ENCODE measurements around the gene PIKFYVE. TPM values are rescaled to one million over a fixed set of nuclear protein-coding genes. Genes with fewer than 3 reads are reported as not detected.
"Not testable (repeated sequence)": the region's sequence is repeated elsewhere in the genome, so short reads cannot be mapped to it uniquely, and the experiment has no call there.

The PIKFYVE gene
- total RNA-seq, 1 experiment from 2014 or later: 36.6 TPM

DNA sequence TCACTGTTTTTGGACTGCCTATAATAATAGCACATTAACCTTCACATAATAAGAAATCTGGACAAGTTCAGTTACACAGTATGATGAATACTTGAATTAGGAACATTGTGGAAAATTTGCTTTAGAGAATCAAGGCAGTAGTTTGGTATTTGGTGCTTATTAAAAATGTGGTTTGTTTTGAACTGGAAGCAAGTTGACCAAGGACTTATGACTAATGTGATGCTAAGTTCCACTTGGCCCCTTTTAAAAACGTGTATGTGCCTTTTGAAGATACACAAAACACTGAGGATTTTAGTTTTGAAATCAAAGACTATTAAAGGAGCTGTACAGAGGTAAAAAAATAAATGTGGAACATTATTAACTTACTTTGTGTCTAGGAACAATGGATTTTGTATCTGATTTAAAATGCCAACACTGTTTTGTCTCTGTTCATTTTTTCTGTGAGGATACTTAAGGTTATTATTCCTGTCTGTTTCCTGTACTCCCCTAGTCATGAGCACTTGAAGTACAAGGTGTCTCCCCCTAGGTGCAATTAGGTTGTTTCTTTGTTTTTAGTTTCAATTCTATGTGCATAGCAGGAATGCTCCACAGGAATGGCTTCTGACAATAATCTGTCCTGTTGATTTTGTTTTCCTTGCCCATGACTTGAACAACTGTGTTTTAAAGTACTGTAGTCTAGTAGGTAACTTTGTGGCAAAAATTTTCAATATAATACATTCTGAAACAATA is 91.0 kb downstream of the PIKFYVE start:
- H3K27ac ChIP-seq: no peak overlapping the region
- no peaks in the 10 kb centered on the region for H3K4me1 ChIP-seq
- H3K4me3 ChIP-seq: no peak overlapping the region
- H3K27me3 ChIP-seq: no peaks in the 10 kb centered on the region
- H3K36me3 ChIP-seq: peaks cover 50% of the 10 kb centered on the region
- no peak for DNase-seq
- no peaks in the 10 kb centered on the region for H3K9me3 ChIP-seq (replicated peaks)

DNA sequence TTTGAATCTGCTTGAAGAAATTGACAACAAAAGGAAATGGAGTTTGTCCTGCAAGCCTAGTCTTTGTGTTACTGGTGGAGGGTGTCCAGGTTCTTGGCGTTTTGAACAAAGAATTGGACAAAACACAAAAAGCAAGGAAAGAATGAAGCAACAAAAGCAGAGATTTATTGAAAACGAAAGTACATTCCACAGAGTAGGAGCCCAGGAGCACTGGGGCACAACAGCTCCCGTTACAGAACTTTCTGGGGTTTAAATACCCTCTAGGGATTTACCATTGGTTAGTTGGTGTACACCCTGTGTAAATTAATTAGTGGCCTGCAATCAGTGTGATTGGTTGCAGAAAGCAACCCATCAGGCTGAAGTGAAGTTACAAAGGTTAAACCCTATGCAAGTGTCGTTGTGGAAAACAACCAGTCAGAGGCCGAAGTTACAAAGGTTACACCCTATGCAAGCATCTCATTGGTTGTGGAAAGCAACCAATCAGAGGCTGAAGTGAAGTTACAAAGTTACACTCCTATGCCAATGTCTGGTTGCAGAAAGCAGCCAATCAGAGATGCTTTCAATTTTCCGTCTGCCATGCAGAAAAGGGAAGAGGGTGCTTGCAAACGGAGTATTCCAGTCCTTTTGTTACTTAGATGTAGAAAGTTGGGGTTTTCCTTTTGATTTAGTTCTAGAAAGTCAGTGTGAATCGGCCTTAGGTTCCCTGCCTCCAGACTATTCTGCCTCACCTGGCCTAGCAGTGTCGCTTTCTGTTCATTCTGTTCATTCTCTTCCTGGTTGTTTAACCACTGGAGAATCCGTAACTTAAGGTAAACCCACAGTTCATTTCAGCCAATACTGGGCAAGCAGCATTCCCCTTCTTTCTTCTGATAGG is 92.9 kb downstream of the PIKFYVE start:
- Histone ChIP-seq H3K9me3 (replicated peaks) (no peaks in the 10 kb centered on the region), H3K27me3 (no peaks in the 10 kb centered on the region), H3K36me3 (peaks cover 33% of the 10 kb centered on the region), H3K27ac (no peak overlapping the region), H3K4me1 (peaks cover 11% of the 10 kb centered on the region), H3K4me3 (no peak overlapping the region)
- no peak for DNase-seq

DNA sequence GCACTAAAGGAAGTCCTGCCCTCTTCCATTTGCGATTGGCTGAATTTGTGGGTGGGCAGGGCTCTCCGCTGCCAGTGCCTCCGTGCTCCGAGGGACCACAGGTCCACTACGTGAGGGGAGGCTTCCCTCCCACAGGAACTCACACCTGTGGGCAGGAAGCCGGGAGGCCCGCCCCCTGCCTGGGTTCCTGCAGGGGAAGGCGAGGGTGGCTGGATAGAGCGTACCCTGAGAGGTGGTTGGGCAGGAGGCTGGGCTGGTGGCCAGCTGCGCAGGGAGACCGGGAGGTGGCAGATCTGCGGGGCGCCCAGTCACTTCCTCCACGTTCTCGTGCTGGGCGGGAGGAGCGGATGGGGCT is 93.6 kb downstream of the PIKFYVE start:
- peaks cover 27% of the 10 kb centered on the region for H3K36me3 ChIP-seq
- no peak overlapping the region for H3K27ac ChIP-seq
- H3K27me3 ChIP-seq: no peaks in the 10 kb centered on the region
- DNase-seq: no peak
- H3K4me3 ChIP-seq: no peak overlapping the region
- no peaks in the 10 kb centered on the region for H3K9me3 ChIP-seq (replicated peaks)
- peaks cover 11% of the 10 kb centered on the region for H3K4me1 ChIP-seq

DNA sequence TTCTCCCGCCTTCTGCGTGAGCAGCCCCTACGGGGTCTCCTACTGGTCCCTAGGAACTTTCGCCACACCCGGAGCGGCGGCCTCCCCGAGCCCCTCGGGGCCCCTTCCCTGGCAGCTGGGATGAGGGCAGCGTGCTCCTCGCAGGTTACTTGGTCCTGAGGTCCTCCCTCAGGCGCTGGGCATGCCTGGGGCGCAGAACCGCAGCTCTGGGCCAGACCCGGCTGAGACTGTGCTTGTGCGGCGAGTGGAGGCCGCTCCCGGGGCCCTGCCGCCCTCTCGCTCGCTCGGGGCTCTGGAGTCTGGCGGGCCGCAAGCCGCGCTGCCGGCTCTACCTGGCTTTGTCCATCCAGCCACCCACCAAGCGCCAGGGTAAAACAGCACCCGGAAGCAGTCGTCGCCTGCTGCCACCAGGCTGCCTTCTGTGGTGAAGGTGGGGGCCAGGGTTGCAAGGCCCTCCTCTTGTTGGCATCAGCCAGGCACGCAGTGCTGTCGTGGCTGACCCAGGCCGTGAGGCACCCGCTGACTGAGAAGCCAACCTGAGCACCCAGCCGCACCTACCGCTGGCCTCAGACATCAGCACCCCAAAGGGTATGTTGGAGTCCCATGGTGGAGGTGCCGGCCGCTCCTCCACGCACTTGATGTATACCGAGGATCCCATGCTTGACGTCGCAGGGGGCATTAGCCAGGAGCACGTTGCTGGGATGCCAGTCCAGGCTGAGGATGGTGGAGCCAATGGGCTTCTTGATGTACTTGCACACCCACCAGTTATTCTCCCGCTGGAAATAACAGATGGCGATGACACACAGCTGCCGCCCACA is 94.4 kb downstream of the PIKFYVE start:
- H3K4me3 ChIP-seq: no peak overlapping the region
- H3K27me3 ChIP-seq: no peaks in the 10 kb centered on the region
- peaks cover 18% of the 10 kb centered on the region for H3K36me3 ChIP-seq
- H3K27ac ChIP-seq: no peak overlapping the region
- no peaks in the 10 kb centered on the region; the same call in 1 of the 2 replicates for H3K9me3 ChIP-seq (replicated peaks)
- no peak for DNase-seq
- peaks cover 11% of the 10 kb centered on the region for H3K4me1 ChIP-seq

DNA sequence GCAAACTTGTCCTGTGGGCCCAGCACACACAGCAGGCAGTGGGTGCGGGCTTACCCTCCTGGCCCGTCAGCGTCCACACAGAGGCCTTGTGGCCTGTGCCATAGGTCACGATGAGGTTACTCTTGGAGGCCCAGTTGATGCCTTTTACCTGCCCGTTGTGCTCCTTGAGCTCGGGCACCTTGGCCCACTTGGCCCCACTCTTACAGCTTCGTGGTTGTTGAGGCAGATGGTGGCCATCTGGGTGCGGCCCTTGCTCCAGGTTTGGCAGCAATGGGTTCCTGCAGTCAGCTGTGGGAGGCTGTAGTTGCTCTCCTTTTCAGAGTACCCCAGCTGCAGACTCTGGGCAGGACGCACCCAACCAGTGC is 95.0 kb downstream of the PIKFYVE start:
- no peak overlapping the region for H3K27ac ChIP-seq
- H3K9me3 ChIP-seq (replicated peaks): peaks cover under 1% of the 10 kb centered on the region; the same call in 1 of the 2 replicates
- H3K4me1 ChIP-seq: peaks cover 11% of the 10 kb centered on the region
- peaks cover 12% of the 10 kb centered on the region for H3K36me3 ChIP-seq
- H3K4me3 ChIP-seq: no peak overlapping the region
- no peaks in the 10 kb centered on the region for H3K27me3 ChIP-seq
- no peak for DNase-seq

DNA sequence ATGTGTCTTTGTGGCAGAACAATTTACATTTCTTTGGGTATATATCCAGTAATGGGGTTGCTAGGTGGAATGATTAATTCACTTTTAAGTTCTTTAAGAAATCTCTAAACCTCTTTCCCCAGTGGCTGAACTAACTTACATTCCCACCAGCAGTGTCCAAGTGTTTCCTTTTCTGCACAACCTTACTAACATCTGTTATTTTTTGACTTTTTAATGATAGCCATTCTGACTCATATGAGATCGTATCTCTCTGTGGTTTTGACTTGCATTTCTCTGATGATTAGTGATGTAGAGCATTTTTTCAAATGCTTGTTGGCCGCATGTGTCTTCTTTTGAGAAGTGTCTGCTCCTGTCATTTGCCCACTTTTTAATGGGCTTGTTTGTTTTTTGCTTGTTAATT is 97.4 kb downstream of the PIKFYVE start:
- Histone ChIP-seq H3K9me3 (replicated peaks) (peaks cover 5% of the 10 kb centered on the region; the same call in 1 of the 2 replicates), H3K4me1 (peaks cover 11% of the 10 kb centered on the region), H3K36me3 (peaks cover 3% of the 10 kb centered on the region), H3K27me3 (no peaks in the 10 kb centered on the region), H3K4me3 (no peak overlapping the region), H3K27ac (peak overlapping the region; percentile 40)
- peak; percentile 9 to 63 for DNase-seq

DNA sequence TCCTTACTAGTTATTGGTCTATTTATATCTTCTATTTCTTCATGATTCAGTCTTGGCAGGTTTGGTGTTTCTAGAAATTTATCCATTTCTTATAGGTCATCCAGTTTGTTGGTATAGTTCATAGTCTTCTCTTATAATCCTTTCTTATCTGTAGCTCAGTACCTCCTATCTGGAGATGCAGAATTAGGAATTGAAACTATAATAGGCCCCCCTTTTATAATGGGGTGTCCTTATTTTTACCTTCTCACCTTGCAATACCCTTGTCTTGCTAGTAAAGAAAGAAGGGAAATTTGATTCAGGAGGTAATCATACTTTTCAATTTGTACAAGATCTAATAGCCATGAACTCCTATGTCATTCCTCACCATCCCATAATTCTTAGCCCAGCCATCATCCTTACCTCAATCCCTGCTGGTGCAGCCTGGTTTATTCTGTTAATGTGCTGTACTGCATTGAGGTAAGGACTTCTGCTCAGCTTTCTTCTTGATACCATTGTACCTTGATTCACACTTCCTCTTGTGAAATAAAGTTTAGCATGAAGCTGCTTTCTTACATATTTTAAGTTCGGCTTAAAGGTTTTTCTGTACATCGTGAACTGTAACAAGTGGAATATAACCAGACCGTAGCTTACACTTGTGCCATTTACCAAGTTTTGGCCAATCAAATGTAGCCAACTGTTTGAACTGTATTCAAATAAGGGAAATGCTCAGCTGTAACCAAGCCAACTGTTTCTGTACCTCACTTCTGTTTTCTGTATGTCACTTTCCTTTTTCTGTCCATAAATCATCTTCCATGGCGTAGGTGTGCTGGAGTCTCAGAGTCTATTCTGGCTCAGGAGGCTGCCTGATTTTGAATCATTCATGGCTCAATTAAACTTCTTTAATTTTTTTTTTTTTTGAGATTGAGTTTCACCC is 100.4 kb downstream of the PIKFYVE start:
- no peak overlapping the region for H3K4me3 ChIP-seq
- H3K27ac ChIP-seq: no peak overlapping the region
- DNase-seq: no peak
- H3K4me1 ChIP-seq: peaks cover 11% of the 10 kb centered on the region
- no peaks in the 10 kb centered on the region for H3K36me3 ChIP-seq
- H3K9me3 ChIP-seq (replicated peaks): peaks cover 5% of the 10 kb centered on the region
- no peaks in the 10 kb centered on the region for H3K27me3 ChIP-seq

DNA sequence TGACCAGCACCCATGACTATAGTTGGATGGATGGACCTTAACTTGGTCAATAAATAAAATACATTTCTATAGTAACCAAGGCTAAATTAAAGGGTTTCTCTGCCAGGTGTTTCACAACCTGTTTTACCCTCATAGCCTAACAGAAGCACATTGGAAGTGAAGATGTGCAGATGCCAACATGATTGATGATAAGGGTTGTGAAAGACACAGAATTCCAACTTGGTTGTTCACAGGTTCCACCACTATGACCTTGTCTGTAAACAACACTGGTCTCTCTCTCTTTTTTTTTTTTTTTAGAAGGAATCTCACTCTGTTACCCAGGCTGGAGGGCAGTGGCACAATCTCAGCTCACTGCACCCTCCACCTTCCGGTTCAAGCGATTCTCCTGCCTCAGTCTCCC is 103.0 kb downstream of the PIKFYVE start:
- Histone ChIP-seq H3K9me3 (replicated peaks) (peaks cover 5% of the 10 kb centered on the region), H3K36me3 (no peaks in the 10 kb centered on the region), H3K27me3 (no peaks in the 10 kb centered on the region), H3K27ac (no peak overlapping the region), H3K4me3 (no peak overlapping the region), H3K4me1 (no peaks in the 10 kb centered on the region)
- DNase-seq: no peak

DNA sequence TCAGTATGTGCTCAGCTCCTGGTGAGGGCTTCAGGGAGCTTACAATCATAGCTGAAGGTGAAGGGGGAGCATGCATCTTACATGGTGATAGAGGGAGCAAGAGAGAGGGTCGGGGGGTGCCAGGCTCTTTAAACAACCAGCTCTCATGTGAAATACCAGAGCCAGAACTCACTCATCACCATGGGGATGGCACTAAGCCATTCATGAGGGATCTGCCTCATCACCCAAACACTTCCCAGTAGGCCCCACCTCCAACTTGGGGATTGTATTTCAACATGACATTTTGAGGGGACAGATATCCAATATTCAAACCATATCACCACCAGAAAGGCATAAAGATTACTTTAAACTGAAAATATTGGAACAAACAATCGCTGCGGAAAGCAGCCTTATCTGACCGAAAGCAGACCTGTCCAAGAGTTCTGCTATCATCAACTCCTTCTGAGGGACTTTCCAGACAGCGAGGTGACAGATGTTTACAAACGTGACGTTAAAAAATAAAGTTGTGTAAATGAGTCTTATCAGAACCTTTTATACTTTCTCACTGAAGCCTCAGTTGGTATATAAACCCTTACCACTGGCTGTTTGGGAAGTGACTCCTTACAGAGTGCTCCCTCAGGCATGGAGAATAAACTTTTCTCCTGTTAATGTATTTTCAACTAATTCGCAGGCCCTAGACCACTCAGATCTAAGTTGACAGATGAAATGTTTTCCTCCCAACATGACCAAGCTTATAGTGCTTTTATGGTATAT is 105.0 kb downstream of the PIKFYVE start:
- no peaks in the 10 kb centered on the region for H3K4me1 ChIP-seq
- no peak overlapping the region for H3K27ac ChIP-seq
- no peaks in the 10 kb centered on the region for H3K36me3 ChIP-seq
- no peak overlapping the region for H3K4me3 ChIP-seq
- DNase-seq: no peak
- peaks cover 5% of the 10 kb centered on the region for H3K9me3 ChIP-seq (replicated peaks)
- no peaks in the 10 kb centered on the region for H3K27me3 ChIP-seq

DNA sequence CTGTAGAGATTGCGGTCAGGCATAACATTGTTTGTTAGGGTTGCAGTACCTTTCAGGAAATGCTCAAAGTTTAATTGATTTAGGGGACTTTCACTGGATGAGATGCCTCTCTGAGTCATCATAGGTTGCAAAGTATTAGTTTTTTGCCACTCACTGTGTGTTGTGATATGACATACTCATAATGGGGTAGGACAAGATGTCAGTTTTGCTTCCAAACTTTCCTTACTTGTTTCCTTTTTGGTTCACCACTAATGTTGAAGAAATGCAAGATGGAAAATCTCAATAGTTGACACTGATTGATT is 105.5 kb downstream of the PIKFYVE start:
- H3K4me1 ChIP-seq: no peaks in the 10 kb centered on the region
- no peak for DNase-seq
- H3K27ac ChIP-seq: no peak overlapping the region
- H3K27me3 ChIP-seq: no peaks in the 10 kb centered on the region
- H3K36me3 ChIP-seq: no peaks in the 10 kb centered on the region
- H3K4me3 ChIP-seq: no peak overlapping the region
- no peaks in the 10 kb centered on the region; the same call in 1 of the 2 replicates for H3K9me3 ChIP-seq (replicated peaks)

DNA sequence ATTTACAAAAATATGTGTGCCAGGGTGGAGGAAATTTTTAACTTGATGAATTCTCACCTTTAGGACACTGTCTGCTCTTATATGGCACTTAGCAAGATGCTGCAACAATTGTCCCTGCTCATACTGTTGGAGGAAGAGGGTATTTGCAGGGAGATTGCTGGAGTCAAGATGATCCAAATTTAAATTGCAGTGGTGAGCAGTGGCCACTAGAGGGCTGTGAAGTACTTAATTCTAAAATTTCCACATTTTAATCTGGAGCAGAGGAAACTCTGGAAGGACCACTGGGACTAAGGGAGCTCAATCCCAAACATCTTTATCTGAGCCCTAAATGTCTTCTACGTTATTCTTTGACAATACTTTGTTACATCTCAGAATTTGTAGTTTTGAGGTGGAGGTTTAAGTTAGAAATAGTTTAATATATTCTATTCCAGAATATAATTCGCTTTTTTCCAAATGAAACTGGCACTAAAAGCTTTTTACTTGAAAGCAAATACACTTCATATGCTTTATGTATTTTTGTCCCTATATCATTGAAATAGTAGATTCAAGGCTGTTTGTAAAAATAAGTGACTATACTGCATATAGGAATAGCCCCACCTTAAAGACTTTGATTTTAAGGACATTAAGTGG is 107.5 kb downstream of the PIKFYVE start:
- Histone ChIP-seq H3K27me3 (no peaks in the 10 kb centered on the region), H3K27ac (no peak overlapping the region), H3K36me3 (no peaks in the 10 kb centered on the region), H3K4me3 (no peak overlapping the region), H3K4me1 (no peaks in the 10 kb centered on the region), H3K9me3 (replicated peaks) (no peaks in the 10 kb centered on the region; the same call in 1 of the 2 replicates)
- DNase-seq: peak; percentile 24 to 67

DNA sequence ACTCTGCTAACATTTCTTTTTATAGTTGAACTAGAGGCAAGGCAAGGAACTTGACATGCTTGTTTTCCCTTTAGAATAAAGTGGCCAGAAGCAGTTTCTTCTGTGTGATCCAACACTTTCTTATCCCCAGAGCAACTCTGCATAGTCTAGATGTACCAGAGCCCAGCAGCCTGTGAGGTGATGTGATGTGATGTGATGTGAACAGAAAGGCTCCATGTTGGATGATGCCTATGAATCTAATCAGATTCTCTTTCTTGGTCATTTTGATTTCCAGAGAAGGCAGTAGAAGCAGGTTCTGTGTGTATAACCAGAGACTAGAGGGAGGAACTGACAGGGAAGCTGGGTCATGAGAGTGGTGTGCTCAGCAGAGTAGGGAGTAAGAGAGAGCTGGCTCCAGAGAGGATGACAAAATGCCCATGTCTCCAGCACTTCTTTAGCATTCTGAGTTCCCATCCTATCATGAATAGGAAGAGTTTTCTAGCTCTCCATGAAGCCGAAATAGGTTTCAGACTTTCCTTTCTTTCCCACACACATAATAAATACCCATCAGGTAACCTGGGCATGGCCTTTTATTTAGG is 109.5 kb downstream of the PIKFYVE start:
- H3K27ac ChIP-seq: no peak overlapping the region

DNA sequence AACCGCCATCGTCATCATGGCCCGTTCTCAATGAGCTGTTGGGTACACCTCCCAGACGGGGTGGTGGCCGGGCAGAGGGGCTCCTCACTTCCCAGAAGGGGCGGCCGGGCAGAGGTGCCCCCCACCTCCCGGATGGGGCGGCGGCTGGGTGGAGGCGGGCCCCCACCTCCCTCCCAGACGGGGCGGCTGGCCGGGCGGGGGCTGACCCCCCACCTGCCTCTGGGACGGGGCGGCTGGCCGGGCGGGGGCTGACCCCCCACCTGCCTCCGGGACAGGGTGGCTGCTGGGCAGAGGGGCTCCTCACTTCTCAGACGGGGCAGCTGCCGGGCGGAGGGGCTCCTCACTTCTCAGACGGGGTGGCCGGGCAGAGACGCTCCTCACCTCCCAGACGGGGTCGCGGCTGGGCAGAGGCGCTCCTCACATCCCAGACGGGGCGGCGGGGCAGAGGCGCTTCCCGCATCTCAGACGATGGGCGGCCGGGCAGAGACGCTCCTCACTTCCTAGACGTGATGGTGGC is 111.3 kb downstream of the PIKFYVE start:
- not testable (repeated sequence) for H3K4me3 ChIP-seq; DNase-seq; H3K27me3 ChIP-seq; H3K36me3 ChIP-seq; H3K4me1 ChIP-seq; H3K9me3 ChIP-seq (replicated peaks); H3K27ac ChIP-seq

More for the DNA sequence above, 109.5 kb downstream of the PIKFYVE start:
- Histone ChIP-seq H3K27me3 (no peaks in the 10 kb centered on the region), H3K36me3 (no peaks in the 10 kb centered on the region), H3K4me3 (no peak overlapping the region), H3K4me1 (no peaks in the 10 kb centered on the region), H3K9me3 (replicated peaks) (no peaks in the 10 kb centered on the region)
- no peak for DNase-seq

Measured in SJCRH30 (cell line).